Amniotic epithelial cell (primary cell): ENCODE measurements around the gene ZNF827.

Source experiments
- DNase-seq: peaks from one replicate; pipeline ENCODE4 v3.0.0-alpha.2; 2010; ENCODE audit warnings: low read depth

ZNF827 gene

GRCh38 chr4:145756244-145756643, 182.4 kb downstream of the ZNF827 start:
- DNase-seq: no peak

DNA sequence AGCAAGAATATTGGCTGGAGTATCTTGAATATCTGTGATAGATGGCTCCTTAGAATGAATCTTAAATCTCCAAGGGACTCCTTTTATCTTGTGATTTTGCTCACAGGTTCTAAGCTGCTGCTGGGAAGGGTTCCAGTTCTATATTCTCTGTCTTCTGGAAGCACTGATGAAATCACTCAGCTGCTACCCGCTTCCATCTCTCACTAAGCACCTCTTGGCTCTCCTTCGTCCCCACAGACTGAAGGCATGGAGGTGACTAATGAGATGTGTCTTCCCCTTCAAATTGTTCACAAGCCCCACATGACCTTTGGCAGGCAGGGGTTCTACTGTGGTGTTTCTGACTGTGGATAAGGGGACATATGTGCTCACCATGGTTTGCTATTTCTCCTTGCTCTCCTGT, 182.8 kb downstream of the ZNF827 start:
- no peak for DNase-seq

- DNase-seq: no peak
These were observed 195.0 kb downstream of the ZNF827 start for GRCh38 chr4:145743641-145744040.

- DNase-seq: no peak
These were observed 197.8 kb downstream of the ZNF827 start for GRCh38 chr4:145740806-145741205.

GRCh38 chr4:145739845-145740244, 198.8 kb downstream of the ZNF827 start:
- peak; percentile 27 for DNase-seq

DNA sequence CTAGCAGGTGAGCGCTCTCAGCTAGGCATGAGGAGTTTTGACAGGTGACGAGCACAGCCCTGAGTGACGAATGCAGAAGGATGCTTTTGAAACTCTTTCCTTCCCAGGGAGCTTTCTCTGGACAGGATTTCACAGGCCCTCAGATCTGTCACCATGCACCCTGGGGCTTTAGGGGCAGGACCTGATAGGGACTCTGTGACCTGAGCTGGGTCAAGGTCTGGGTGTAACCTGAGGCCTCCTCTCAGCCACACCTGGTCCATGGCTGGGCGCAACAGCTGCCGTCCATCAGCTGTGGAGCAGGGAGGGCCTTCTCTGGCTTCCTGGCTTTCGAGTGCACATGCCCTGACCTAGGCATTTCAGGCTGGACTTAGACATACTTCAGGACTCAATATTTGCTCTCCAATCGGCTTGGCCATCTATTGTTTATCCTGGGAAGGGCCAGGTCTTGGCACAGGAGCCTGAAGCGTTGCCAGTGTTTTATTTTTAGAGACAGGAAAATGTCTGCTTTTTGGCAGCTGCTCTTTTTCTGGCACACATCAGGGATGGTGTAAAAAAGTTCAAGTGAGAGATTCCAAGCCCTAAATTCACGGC, 202.3 kb downstream of the ZNF827 start:
- no peak for DNase-seq

GRCh38 chr4:145735827-145736226, 202.8 kb downstream of the ZNF827 start:
- no peak for DNase-seq

DNA sequence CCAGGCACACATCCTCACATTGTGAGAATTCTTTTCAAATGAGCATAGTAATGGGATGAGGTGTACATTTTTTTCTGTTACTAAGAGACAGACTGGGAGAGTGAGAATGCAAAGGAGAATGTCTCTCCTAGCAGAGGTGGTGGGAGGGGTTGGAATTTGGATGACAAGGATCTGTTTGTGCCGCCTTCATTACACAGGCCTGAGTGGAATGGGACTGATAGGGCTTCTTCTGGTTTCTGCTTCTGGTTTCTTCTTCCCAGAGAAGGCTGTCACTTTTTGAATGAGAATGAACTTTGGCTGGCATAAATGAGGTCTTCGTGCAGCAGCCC, 203.3 kb downstream of the ZNF827 start:
- peak; percentile 92 for DNase-seq

DNA sequence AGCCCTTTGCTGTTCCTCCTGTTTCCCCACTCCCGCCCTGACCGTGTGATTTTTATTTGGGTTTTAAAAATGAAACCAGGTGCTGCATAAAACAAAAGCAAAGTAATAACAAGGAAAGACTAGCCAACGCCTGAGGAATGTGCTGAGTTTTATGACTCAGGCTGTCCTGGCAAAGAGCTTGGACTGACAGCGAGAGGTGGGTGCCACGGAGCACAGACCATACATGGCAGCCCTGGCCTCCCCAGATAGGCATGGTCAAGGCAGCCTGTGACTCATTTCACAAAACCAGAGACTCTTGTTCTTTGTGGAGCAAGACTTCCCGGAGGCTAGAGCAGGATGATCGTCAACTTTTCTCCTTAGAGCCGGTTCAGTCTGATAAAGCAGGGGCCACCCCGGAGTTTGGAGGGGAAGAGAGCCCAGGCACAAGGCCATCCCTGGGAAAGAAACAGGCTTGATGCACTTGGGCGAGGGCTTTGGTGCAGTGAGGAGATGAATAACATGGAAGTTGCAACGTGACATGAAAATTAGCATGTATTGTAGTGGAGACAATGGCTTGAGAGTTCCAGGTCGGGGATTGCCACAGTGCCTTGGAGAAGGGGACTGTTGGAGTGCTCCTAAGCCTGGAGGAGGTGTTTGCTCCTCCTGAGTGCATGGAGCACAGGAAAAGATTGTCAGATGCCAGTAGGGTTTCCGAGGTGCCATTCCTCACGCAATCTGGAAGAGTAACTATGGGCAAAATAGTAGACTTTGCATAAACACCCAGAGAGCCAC, 203.9 kb downstream of the ZNF827 start:
- DNase-seq: peak; percentile 97

GRCh38 chr4:145734031-145734430, 204.6 kb downstream of the ZNF827 start:
- DNase-seq: peak; percentile 16

DNA sequence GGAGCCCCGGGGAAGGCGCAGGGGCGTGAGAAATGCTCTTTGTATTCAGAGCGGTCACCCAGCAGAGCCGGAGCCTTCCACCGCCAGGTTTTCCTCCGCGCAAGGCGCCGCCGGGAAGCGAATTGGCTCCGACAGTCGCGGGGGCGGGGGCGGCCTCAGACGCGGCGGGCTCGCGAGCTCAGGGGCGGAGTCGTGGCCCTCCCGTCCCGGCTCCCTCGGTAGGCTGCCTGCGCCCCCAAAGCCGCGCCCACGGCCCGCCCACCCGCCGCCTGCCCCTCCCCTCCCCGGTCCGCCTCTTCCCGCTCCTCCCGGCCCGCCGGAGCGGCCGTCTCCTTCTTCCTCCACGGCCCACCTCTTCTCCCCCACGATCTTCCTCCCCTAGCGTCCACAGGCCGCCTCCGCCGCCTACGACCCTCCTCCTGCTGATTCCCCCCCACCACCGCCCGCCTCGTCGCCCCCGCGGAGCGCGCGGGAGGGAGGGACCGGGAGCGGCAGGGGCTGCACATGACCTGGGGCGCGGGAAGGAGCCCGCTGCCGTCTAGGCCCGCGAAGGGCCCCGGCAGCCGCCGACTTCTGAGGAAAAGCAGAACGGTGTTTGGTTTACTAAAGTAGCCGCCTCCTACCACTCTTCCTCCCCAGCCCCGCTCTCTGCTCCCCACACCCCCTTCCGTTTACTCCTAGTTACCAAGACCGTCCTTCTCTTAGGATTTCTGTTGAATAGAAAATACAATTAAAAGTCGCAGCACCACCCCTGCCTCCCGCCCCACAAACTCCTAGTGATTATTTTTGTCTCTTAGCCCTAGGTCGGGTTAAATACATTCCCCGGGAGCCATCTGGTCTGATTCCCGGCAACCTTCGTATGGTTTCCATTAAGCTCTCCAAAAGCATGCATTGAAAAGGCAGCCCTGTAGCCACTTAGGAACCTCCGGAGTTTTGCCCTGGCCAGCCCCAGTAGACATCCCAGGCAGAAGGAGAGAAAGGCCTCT, 205.4 kb downstream of the ZNF827 start:
- DNase-seq: peak; percentile 91

GRCh38 chr4:145732001-145732815, 206.4 kb downstream of the ZNF827 start:
- no peak for DNase-seq

DNA sequence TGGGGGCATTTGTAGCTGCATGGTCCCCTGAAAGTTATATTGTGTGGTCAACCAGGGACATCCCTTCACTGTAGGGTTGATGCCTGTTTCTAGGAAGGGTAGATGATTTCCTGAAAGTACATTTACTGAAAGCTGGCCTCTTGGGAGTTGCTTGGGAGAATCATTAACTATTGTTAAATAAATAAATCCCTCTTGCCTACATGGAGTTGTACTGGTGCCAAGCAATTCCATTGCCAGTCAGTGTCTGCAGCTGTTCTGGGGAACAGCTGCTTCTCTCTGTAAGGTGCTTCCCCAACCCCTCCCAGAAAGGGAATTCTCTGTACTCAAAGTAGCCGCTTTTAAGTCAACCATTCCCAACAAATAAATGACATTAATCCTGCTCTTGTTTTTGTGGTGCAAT, 207.6 kb downstream of the ZNF827 start:
- no peak for DNase-seq

GRCh38 chr4:145730026-145730425, 208.6 kb downstream of the ZNF827 start:
- DNase-seq: no peak

- DNase-seq: no peak
These were observed 215.3 kb downstream of the ZNF827 start for GRCh38 chr4:145723336-145723735.

- no peak for DNase-seq
These were observed 216.1 kb downstream of the ZNF827 start for GRCh38 chr4:145722561-145722960.

GRCh38 chr4:145720656-145721055, 218.0 kb downstream of the ZNF827 start:
- no peak for DNase-seq

DNA sequence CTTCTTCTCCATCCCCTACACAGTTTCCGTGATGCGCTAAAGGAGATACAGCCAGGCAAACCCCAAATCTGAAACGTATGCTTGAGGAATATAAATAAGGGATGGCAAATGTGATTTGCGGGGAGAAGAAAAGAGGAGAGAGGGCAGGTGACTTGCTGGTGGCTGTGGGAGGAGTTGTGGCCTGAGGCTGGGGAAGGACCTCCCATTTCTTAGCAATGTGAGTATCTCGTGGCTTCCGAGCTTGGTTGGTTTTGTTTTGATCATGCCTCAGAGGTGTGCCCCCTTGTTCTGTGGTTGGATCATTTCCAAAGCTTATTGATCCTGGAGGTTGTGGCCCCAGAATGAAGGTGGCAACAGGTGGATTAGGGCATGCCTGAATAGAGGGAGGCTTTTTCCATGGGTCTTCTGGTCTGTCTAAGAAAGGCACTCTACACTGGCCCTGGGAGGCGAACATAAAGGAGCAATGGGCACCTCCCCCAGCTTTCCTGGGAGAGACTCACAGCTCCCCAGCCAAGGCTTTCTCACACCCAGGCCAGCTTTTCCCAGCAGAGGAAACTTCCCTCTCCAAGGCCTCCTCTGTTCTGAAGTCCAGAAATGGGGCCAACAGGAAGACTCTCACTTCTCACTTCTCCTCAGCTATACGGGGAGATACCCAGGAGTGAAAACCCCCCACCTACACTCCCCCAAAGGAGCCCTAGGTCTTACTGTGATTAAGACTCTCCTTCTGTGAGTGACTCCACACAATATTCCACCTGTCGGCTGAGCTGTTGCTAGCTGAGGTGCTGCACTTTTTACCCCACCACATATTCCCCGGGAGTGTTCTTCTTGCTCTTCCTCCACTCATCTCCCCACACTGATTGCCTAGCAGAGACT, 218.6 kb downstream of the ZNF827 start:
- DNase-seq: no peak

DNA sequence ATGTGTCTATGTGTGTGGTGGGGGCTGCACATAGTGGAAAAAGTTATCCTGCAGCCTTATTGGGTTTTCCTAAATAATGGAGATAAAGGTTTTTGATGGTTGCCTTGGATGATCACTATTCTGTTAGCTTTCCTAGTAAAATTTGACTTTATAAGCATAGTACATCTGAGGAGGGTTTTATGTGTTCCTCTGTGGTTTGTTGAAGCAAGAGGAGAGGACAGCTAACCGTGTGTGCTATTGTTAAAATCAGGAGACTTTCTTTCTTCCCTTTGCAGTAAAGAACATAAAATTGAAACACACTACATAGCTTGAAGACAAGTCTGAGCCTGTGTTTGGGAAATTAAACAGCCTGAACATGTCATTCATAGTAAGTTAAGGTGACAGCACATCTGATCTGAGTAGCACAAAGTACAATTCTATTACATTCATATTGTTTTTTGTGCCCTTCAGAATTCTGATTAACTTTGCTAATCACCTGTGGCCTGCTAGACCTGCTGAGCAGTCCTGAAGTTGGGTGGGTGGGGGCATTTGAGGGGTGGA, 221.9 kb downstream of the ZNF827 start:
- DNase-seq: no peak

GRCh38 chr4:145716200-145716599, 222.4 kb downstream of the ZNF827 start:
- peak; percentile 36 for DNase-seq

- peak; percentile 91 for DNase-seq
These were observed 228.8 kb downstream of the ZNF827 start for GRCh38 chr4:145709843-145710242.
